GM12891 (cell line): ENCODE measurements around the gene ANKS1A.

Source experiments
- PAX5 ChIP-seq: IDR thresholded peaks from 2 replicates; pipeline ENCODE4 v1.6.1; 2011; ENCODE audit warnings: low read length, moderate library complexity, mild to moderate bottlenecking; ENCODE audit not compliant: insufficient read depth, severe bottlenecking
- POLR2A ChIP-seq: IDR thresholded peaks from 2 replicates; pipeline ENCODE4 v1.6.1; 2011; ENCODE audit warnings: low read depth, low read length, control low read depth
- POLR2AphosphoS5 ChIP-seq: IDR thresholded peaks from 2 replicates; pipeline ENCODE4 v1.6.1; 2011; ENCODE audit warnings: low read depth, low read length, control low read depth

DNA sequence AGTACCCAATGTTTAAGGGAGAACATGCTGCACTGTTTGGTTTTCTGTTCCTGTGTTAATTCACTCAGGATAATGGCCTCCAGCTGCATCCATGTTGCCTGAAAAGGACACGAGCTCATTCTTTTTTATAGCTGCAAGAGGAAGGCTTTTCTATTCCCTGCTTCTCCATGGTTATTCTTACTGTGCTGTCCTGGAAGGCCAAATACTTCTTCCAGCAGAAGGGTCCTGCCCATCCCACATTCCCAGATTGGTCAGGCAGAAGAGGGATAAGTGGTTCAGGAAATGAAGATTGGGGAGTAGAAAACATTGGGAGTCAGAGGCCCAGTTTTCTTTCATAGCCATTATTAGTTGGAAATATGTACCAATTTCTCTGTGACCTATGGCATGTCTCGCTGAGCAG, 129.7 kb downstream of the ANKS1A start:
- TF ChIP-seq POLR2A (no peak), POLR2AphosphoS5 (no peak), PAX5 (no peak)
